Measurements from ENCODE around the gene HDGFL1.

- TF ChIP-seq CTCF (IDR thresholded peaks at IDR 0.05): no peak
- TF ChIP-seq POLR2A (IDR thresholded peaks at IDR 0.05): no peak
These were observed 10.1 kb downstream of the HDGFL1 start for GRCh38 chr6:22579439-22579838.

Measured in vagina (tissue), 2 donors.